ENCODE measurements around the gene RELN.

GRCh38 chr7:103525937-103526336, 463.5 kb downstream of the RELN start:
- no peak for TF ChIP-seq TOX (CRISPR knock-in tag; IDR thresholded peaks at IDR 0.05; ENCODE audit: borderline replicate concordance)
- no peak for TF ChIP-seq CREB5 (CRISPR knock-in tag; IDR thresholded peaks at IDR 0.05; ENCODE audit: low read depth)
- no peak for TF ChIP-seq PATZ1 (CRISPR knock-in tag; IDR thresholded peaks at IDR 0.05; ENCODE audit: borderline replicate concordance)
- TF ChIP-seq ISL1 (CRISPR knock-in tag; IDR thresholded peaks at IDR 0.05) = no peak
- TF ChIP-seq TSHZ2 (CRISPR knock-in tag; IDR thresholded peaks at IDR 0.05) = no peak
- no peak for TF ChIP-seq ZC3H10 (CRISPR knock-in tag; IDR thresholded peaks at IDR 0.05)
- TF ChIP-seq SNAI2 (CRISPR knock-in tag; IDR thresholded peaks at IDR 0.05) = no peak
- TF ChIP-seq OSR1 (CRISPR knock-in tag; IDR thresholded peaks at IDR 0.05) = no peak

All from SK-N-SH treated with all-trans-retinoic acid at 6 μM for 48 hours (cell line).